ENCODE results near the gene STIMATE. TPM values are rescaled to one million over a fixed set of nuclear protein-coding genes. Genes with fewer than 3 reads are reported as not detected.

Gene STIMATE
- total and polyA plus RNA-seq, 12 donors, result 15.4 to 42.8 (median 22.2) TPM

DNA sequence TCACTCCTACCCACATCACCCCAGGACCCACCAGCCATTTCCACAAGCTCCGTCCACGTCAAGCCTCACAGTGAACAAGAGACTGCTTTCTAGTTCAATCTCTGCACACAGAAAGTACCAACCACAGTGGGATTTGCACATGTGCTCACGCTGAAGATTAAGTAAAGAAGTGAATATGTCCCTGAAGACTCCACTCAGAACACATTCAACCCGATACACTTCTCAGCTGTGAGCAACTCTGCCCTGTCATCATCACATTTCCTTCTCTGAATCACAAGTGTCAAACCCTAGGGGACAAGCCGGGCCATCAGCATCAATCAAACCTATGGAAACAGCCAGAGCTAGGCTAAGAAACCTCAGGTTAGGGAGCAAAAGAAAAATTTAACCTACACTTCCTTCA is 1.9 kb downstream of the STIMATE start:
- H3K27me3 ChIP-seq, result no peaks in the 10 kb centered on the region
- peaks cover 25 to 68% of the 10 kb centered on the region in 2 donors for H3K4me1 ChIP-seq (replicated peaks in 1 of 2)
- TF ChIP-seq POLR2A (IDR thresholded peaks at IDR 0.05), result no peak
- TF ChIP-seq, protein P1, sequence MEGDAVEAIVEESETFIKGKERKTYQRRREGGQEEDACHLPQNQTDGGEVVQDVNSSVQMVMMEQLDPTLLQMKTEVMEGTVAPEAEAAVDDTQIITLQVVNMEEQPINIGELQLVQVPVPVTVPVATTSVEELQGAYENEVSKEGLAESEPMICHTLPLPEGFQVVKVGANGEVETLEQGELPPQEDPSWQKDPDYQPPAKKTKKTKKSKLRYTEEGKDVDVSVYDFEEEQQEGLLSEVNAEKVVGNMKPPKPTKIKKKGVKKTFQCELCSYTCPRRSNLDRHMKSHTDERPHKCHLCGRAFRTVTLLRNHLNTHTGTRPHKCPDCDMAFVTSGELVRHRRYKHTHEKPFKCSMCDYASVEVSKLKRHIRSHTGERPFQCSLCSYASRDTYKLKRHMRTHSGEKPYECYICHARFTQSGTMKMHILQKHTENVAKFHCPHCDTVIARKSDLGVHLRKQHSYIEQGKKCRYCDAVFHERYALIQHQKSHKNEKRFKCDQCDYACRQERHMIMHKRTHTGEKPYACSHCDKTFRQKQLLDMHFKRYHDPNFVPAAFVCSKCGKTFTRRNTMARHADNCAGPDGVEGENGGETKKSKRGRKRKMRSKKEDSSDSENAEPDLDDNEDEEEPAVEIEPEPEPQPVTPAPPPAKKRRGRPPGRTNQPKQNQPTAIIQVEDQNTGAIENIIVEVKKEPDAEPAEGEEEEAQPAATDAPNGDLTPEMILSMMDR (IDR thresholded peaks at IDR 0.05), result no peak
- intact Hi-C loops (cut with DNase I), result no loop called here
- no peaks in the 10 kb centered on the region for H3K9me3 ChIP-seq (replicated peaks in 1 of 3)
- DNase-seq, result no peak
- peak overlapping the region in 2 of 5 donors; percentile 17 to 18 for H3K27ac ChIP-seq
- H3K4me3 ChIP-seq, result peak overlapping the region in 1 of 4 donors; percentile 92
- 51 to 59% (median 55%) methylated on average over 5 of the region's 5 CpGs for WGBS, 4 donors
- H3K36me3 ChIP-seq (replicated peaks in 1 of 2), result no peaks in the 10 kb centered on the region

DNA sequence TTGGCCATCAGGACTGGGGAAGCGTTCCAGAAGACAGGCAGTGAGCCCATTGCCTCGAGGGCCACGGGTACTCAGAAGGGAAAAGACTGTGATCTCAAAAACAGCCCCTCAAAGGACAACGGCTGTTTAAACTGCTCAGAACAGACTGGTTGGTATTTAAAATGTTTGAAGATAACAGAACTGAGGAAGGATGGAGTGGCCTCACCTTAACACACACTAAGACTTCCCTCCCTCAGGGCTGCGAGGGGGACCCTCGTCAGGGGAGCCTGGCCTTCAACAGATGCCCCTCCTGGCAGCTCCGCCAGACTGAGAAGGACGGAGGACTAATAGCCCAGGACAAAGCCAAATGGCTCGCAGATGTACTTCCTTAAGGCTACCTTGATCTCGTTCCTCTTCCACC is 2.6 kb downstream of the STIMATE start:
- no peak for DNase-seq
- H3K27ac ChIP-seq, result peak overlapping the region in 1 of 5 donors; percentile 18
- 71 to 83% (median 79%) methylated on average over 10 of the region's 10 CpGs for WGBS, 4 donors
- no peak for TF ChIP-seq POLR2A (IDR thresholded peaks at IDR 0.05)
- TF ChIP-seq, protein P1 (IDR thresholded peaks at IDR 0.05), result no peak
- intact Hi-C loops (cut with DNase I), result no loop called here
- no peaks in the 10 kb centered on the region for H3K9me3 ChIP-seq (replicated peaks in 1 of 3)
- H3K4me1 ChIP-seq (replicated peaks in 1 of 2), result peaks cover 25 to 68% of the 10 kb centered on the region in 2 donors
- no peaks in the 10 kb centered on the region for H3K27me3 ChIP-seq
- H3K4me3 ChIP-seq, result no peak overlapping the region
- H3K36me3 ChIP-seq (replicated peaks in 1 of 2), result no peaks in the 10 kb centered on the region

DNA sequence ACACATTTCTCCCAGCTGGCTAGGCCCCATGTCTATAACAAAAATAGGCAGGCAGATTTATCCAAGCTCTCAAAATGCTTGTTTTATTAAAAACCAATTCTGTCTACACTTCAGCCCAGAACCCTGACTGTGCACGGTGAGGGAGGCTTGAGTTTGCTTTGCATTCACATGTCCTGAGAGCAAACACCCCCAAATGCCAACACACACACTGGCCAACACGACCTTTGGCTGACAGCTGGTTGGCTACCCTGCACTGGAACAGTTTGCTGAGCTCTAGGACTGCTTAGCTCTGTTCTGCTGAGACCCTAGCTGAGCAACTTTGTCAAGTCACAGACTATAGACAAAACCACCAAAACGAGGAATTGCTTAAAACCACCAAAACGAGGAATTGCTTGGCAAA is 3.6 kb downstream of the STIMATE start:
- no peak for DNase-seq
- Histone ChIP-seq H3K36me3 (replicated peaks in 1 of 2) (no peaks in the 10 kb centered on the region), H3K4me1 (replicated peaks in 1 of 2) (peaks cover 25 to 68% of the 10 kb centered on the region in 2 donors), H3K4me3 (no peak overlapping the region), H3K27ac (peak overlapping the region in 3 of 5 donors; percentile 56 to 78 (median 60)), H3K27me3 (no peaks in the 10 kb centered on the region), H3K9me3 (replicated peaks in 1 of 3) (no peaks in the 10 kb centered on the region)
- WGBS, 4 donors, result 43 to 55% (median 44%) methylated on average over 4 of the region's 4 CpGs
- TF ChIP-seq POLR2A (IDR thresholded peaks at IDR 0.05), result no peak
- TF ChIP-seq, protein P1 (IDR thresholded peaks at IDR 0.05), result no peak
- intact Hi-C loops (cut with DNase I), result no loop called here

DNA sequence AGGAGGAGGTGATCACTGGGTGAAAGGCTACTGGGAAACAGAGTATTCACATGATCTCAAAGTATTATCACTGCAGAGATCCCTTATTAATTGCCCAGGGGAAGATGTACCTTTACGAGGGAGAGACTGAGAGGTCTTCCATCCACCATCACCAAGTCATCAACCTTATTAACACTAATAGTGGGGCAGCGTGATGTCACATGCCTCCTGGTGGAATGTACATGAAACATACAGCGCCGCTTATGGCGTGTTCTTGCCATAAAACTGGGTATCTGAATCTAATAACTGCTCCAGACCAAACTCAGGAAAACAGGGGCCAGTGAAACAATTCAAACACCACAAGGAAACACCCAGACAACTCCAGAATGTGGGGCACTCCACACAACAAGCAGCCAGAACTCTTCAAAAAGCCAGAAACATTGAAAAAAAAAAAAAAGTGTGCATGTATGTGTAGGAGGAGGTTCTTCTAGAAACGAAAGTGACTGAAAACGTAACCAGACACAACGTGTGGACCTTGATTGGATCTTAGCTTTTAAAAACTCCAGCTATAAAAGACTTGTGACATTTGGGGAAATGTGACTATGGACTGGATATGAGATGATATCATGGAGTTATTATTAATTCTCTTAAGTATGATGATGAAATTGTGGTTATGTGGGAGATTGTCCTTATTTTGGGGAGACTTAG is 4.6 kb downstream of the STIMATE start:
- no peaks in the 10 kb centered on the region for H3K27me3 ChIP-seq
- H3K36me3 ChIP-seq (replicated peaks in 1 of 2), result no peaks in the 10 kb centered on the region
- no peak overlapping the region for H3K4me3 ChIP-seq
- H3K27ac ChIP-seq, result peak overlapping the region in 4 of 5 donors; percentile 37 to 78 (median 58)
- no peak for DNase-seq
- peaks cover 25 to 64% of the 10 kb centered on the region in 2 donors for H3K4me1 ChIP-seq (replicated peaks in 1 of 2)
- TF ChIP-seq, protein P1 (IDR thresholded peaks at IDR 0.05), result no peak
- no peak for TF ChIP-seq POLR2A (IDR thresholded peaks at IDR 0.05)
- intact Hi-C loops (cut with DNase I), result no loop called here
- 56 to 69% (median 59%) methylated on average over 8 of the region's 8 CpGs for WGBS, 4 donors
- no peaks in the 10 kb centered on the region for H3K9me3 ChIP-seq (replicated peaks in 1 of 3)

All from adrenal gland (tissue), 12 donors.